ENCODE measurements around the gene CYB5R3.
"Not testable (repeated sequence)": the region's sequence is repeated elsewhere in the genome, so short reads cannot be mapped to it uniquely, and the experiment has no call there.

Gene CYB5R3

GRCh38 chr22:42626431-42626830 is 22.8 kb downstream of the CYB5R3 start:
- no peak for DNase-seq (ENCODE audit: low read depth in 2 of 3, low spot score in 2 of 3)

GRCh38 chr22:42625416-42625815 is 23.8 kb downstream of the CYB5R3 start:
- no peak for DNase-seq (ENCODE audit: low read depth in 2 of 3, low spot score in 2 of 3)

- DNase-seq (ENCODE audit: low read depth in 2 of 3, low spot score in 2 of 3) = no peak
These were observed 24.6 kb downstream of the CYB5R3 start for GRCh38 chr22:42624551-42625106.

GRCh38 chr22:42623756-42624441 is 25.3 kb downstream of the CYB5R3 start:
- no peak for DNase-seq (ENCODE audit: low read depth in 2 of 3, low spot score in 2 of 3)

GRCh38 chr22:42623301-42623751 is 25.9 kb downstream of the CYB5R3 start:
- no peak for DNase-seq (ENCODE audit: low read depth in 2 of 3, low spot score in 2 of 3)

GRCh38 chr22:42622061-42622710 is 27.0 kb downstream of the CYB5R3 start:
- DNase-seq (ENCODE audit: low read depth in 2 of 3, low spot score in 2 of 3) = no peak

- DNase-seq (ENCODE audit: low read depth in 2 of 3, low spot score in 2 of 3) = peak in 1 of 3 experiments; percentile 28
These were observed 27.6 kb downstream of the CYB5R3 start for GRCh38 chr22:42621505-42622002.

- no peak for DNase-seq (ENCODE audit: low read depth in 2 of 3, low spot score in 2 of 3)
These were observed 29.1 kb downstream of the CYB5R3 start for GRCh38 chr22:42620084-42620483.

GRCh38 chr22:42619261-42620063 is 29.7 kb downstream of the CYB5R3 start:
- DNase-seq (ENCODE audit: low read depth in 2 of 3, low spot score in 2 of 3) = no peak

GRCh38 chr22:42617155-42617983 is 31.8 kb downstream of the CYB5R3 start:
- no peak for DNase-seq (ENCODE audit: low read depth in 2 of 3, low spot score in 2 of 3)

- DNase-seq (ENCODE audit: low read depth in 2 of 3, low spot score in 2 of 3) = not testable (repeated sequence)
These were observed 33.4 kb downstream of the CYB5R3 start for GRCh38 chr22:42615860-42616175.

- peak; percentile 70 to 79 (median 71) for DNase-seq (ENCODE audit: low read depth in 2 of 3, low spot score in 2 of 3)
These were observed 33.9 kb downstream of the CYB5R3 start for GRCh38 chr22:42615092-42615859.

- DNase-seq (ENCODE audit: low read depth in 2 of 3, low spot score in 2 of 3) = peak; percentile 96 to 97 (median 97)
These were observed 34.7 kb downstream of the CYB5R3 start, which contains the start of gene POLDIP3 for GRCh38 chr22:42614312-42615091. Gene POLDIP3, minus strand, starts transcription at chr22:42614883. Its CDS starts 26 bp downstream, at chr22:42614857.

GRCh38 chr22:42613872-42614301 is 35.3 kb downstream of the CYB5R3 start:
- peak in 1 of 3 experiments; percentile 7 for DNase-seq (ENCODE audit: low read depth in 2 of 3, low spot score in 2 of 3)

GRCh38 chr22:42612336-42612735 is 36.9 kb downstream of the CYB5R3 start:
- no peak for DNase-seq (ENCODE audit: low read depth in 2 of 3, low spot score in 2 of 3)

GRCh38 chr22:42611051-42611450 is 38.1 kb downstream of the CYB5R3 start:
- no peak for DNase-seq (ENCODE audit: low read depth in 2 of 3, low spot score in 2 of 3)

GRCh38 chr22:42610186-42610585 is 39.0 kb downstream of the CYB5R3 start:
- DNase-seq (ENCODE audit: low read depth in 2 of 3, low spot score in 2 of 3) = no peak

- no peak for DNase-seq (ENCODE audit: low read depth in 2 of 3, low spot score in 2 of 3)
These were observed 40.3 kb downstream of the CYB5R3 start for GRCh38 chr22:42608823-42609361.

All from activated CD8-positive, alpha-beta memory T cell treated with anti-CD3 and anti-CD28 coated beads for 48 hours (primary cell).